GM23248 (cell line): ENCODE data around the gene NRCAM. TPM values are rescaled to one million over a fixed set of nuclear protein-coding genes. Genes with fewer than 3 reads are reported as not detected.
A peak's percentile ranks its signal among the peaks of the same experiment; 100 is the strongest.

Experiments used
- DNase-seq: peaks from one replicate; pipeline ENCODE4 v3.0.0-alpha.2; 2015
- H2AFZ ChIP-seq: fragments of 200-600 bp; sonication (generic); 2 replicates; pipeline ENCODE4 v1.6.1; 2016; ENCODE audit warnings: antibody characterized with exemption
- H3F3A ChIP-seq: fragments of 200-600 bp; sonication (generic); 2 replicates; pipeline ENCODE4 v1.6.1; 2016; ENCODE audit warnings: mild to moderate bottlenecking, antibody characterized with exemption, mixed run types; ENCODE audit not compliant: insufficient read depth
- H3K27ac ChIP-seq: fragments of 200-600 bp; sonication (generic); 2 replicates; pipeline ENCODE4 v1.5.1; 2016; ENCODE audit warnings: mild to moderate bottlenecking
- H3K27me3 ChIP-seq: fragments of 200-600 bp; sonication (generic); replicated peaks from 2 replicates; pipeline ENCODE4 v1.6.1; 2016; ENCODE audit warnings: mild to moderate bottlenecking; ENCODE audit not compliant: insufficient read depth
- H3K36me3 ChIP-seq: fragments of 200-600 bp; sonication (generic); 2 replicates; pipeline ENCODE4 v1.6.1; 2016; ENCODE audit warnings: low read depth, mild to moderate bottlenecking
- H3K4me1 ChIP-seq: fragments of 200-600 bp; sonication (generic); 2 replicates; pipeline ENCODE4 v1.6.1; 2016; ENCODE audit warnings: mild to moderate bottlenecking; ENCODE audit not compliant: insufficient read depth
- H3K4me2 ChIP-seq: fragments of 200-600 bp; sonication (generic); one replicate; pipeline ENCODE4 v1.6.1; 2016; ENCODE audit warnings: mild to moderate bottlenecking; ENCODE audit not compliant: unreplicated experiment
- H3K4me3 ChIP-seq: fragments of 200-600 bp; sonication (generic); 2 replicates; pipeline ENCODE4 v1.5.1; 2016; ENCODE audit warnings: mild to moderate bottlenecking
- H3K79me2 ChIP-seq: fragments of 200-600 bp; sonication (generic); 2 replicates; pipeline ENCODE4 v1.6.1; 2016; ENCODE audit warnings: mild to moderate bottlenecking; ENCODE audit not compliant: insufficient read depth
- H3K9ac ChIP-seq: fragments of 200-600 bp; sonication (generic); 2 replicates; pipeline ENCODE4 v1.6.1; 2016; ENCODE audit warnings: mild to moderate bottlenecking
- H3K9me2 ChIP-seq: fragments of 200-600 bp; sonication (generic); 2 replicates; pipeline ENCODE4 v1.6.1; 2016; ENCODE audit warnings: mixed run types, mild to moderate bottlenecking, moderate library complexity; ENCODE audit not compliant: insufficient read depth
- H3K9me3 ChIP-seq: fragments of 200-600 bp; sonication (generic); one replicate; pipeline ENCODE4 v1.6.1; 2017; ENCODE audit warnings: low read depth
- H4K20me1 ChIP-seq: fragments of 200-600 bp; sonication (generic); 2 replicates; pipeline ENCODE4 v1.6.0; 2016; ENCODE audit not compliant: insufficient read depth
- EZH2 ChIP-seq: fragments of 200-600 bp; sonication (generic); IDR thresholded peaks from 2 replicates; pipeline ENCODE4 v1.6.1; 2018; ENCODE audit warnings: antibody characterized with exemption, mild to moderate bottlenecking; ENCODE audit not compliant: insufficient read depth, poor library complexity, severe bottlenecking
- EZH2phosphoT487 ChIP-seq: fragments of 200-600 bp; sonication (generic); IDR thresholded peaks from 2 replicates; pipeline ENCODE4 v1.6.1; 2018; ENCODE audit warnings: antibody characterized with exemption, moderate library complexity, mild to moderate bottlenecking, low read depth; ENCODE audit not compliant: insufficient read depth
- WGBS, 2 experiments: methylation state at CpG; one replicate each; pipeline ENCODE4 v1.1.6; 2015 to 2017; ENCODE audit warnings: low lambda C conversion rate in 2 of 2, low coverage in 1 of 2; ENCODE audit errors: missing lambda C conversion rate in 2 of 2; 5-methylcytosine and 5-hydroxymethylcytosine counted together
- in situ Hi-C: fragments of 300-500 bp; cut with MboI; formaldehyde crosslinking; loops from 2 replicates; pipeline ENCODE4 v1.15.0; 2020
- polyA plus RNA-seq: library from polyadenylated mRNA; unstranded; fragments of >200 nt; fragmentation: Nextera tagmentation; extraction: Ambion mirVana; gene quantifications from 2 replicates; pipeline ENCODE4 v1.2.1, GENCODE V29; 2016
- total RNA-seq: library from RNA; depleted of rRNA; stranded (reverse); fragments of >200 nt; shearing (Covaris generic); gene quantifications from 2 replicates; pipeline ENCODE4 v1.2.3, GENCODE V29; 2014

NRCAM gene
- total and polyA plus RNA-seq, 2 experiments from 2014 or later, result 5.1 to 7.0 TPM

DNA sequence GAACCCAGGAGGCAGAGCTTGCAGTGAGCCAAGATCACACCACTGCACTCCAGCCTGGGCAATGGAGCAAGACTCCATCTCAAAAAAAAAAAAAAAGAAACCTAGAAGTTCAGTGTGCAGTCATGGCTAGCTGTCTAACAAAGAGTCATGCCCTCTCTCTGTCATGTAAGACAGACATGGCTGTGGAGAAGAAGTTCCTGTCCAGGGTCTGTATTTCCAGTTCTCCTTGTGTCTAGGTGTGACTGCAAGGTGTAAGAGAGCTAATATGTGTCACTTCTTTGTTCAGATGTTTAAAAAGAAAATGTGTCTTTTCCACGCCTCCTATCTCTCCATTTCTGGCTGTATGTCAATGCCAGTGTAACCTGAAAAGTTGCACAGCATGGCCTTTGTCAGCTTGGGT is 139.5 kb downstream of the NRCAM start:
- no peak overlapping the region for H3K4me3 ChIP-seq
- no peak overlapping the region for H3K4me2 ChIP-seq
- in situ Hi-C loops, result no loop called here
- peaks cover 5% of the 10 kb centered on the region; the same call in 1 of the 2 replicates for H3K4me1 ChIP-seq
- no peaks in the 10 kb centered on the region for H3K27me3 ChIP-seq
- WGBS, 2 experiments, result 77 to 100% methylated on average over 1 of the region's 1 CpG
- no peaks in the 10 kb centered on the region for H4K20me1 ChIP-seq
- DNase-seq, result no peak
- no peak overlapping the region for H3K27ac ChIP-seq
- 0 out of 2 replicates have a peak, but pooled peaks cover 4% of the 10 kb centered on the region for H3F3A ChIP-seq
- no peaks in the 10 kb centered on the region for H3K79me2 ChIP-seq
- TF ChIP-seq EZH2phosphoT487 (no peak), EZH2 (no peak)
- no peaks in the 10 kb centered on the region for H3K9me2 ChIP-seq
- H3K9ac ChIP-seq, result no peak overlapping the region
- no peak overlapping the region for H2AFZ ChIP-seq
- H3K36me3 ChIP-seq, result no peaks in the 10 kb centered on the region
- no peaks in the 10 kb centered on the region for H3K9me3 ChIP-seq

DNA sequence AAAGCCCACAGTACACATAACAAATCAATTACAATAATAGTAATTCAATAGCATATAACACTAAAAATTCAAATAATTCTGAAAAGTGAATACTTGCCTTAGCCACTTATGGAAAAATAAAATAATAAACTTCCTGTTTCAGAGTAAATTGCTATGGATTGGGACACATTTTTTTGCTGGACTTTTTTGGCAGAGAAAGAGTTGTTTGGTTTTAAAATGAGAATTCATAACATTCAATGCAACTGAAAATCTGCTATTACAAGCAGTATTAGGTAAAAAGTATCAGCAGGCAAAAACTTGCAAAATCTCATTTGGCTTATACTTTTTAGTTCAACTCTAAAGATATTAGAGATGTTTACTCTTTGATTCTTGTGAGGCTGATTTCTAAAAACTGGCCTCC is 141.7 kb downstream of the NRCAM start:
- H3K9ac ChIP-seq, result no peak overlapping the region
- H3K36me3 ChIP-seq, result no peaks in the 10 kb centered on the region
- in situ Hi-C loops, result no loop called here

DNA sequence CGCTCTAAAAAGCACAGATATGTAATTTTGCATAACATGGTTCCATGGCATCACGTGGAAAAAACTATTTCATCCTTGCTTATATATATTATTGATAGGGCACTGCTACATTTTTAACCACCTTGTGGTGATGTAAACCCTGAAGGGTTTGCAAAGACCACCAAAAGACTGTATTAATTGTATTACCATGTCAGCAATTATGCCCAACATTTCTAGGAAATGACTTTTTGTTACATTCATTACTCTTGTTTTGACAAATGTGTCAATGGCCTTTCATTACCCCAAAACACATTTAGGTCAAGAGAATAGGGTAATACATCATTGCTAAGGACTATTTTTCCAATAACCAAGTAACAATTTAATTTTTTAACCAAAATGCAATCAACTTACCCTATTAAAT is 142.2 kb downstream of the NRCAM start:
- Histone ChIP-seq H3K27ac (no peak overlapping the region), H2AFZ (no peak overlapping the region), H3K9ac (no peak overlapping the region), H3K4me2 (no peak overlapping the region), H3K4me3 (no peak overlapping the region), H3K79me2 (no peaks in the 10 kb centered on the region), H3K9me2 (no peaks in the 10 kb centered on the region), H3K9me3 (no peaks in the 10 kb centered on the region), H3F3A (peaks cover 22% of the 10 kb centered on the region), H3K27me3 (no peaks in the 10 kb centered on the region), H3K4me1 (peaks cover 32% of the 10 kb centered on the region), H4K20me1 (no peaks in the 10 kb centered on the region), H3K36me3 (no peaks in the 10 kb centered on the region)
- in situ Hi-C loops, result no loop called here
- TF ChIP-seq EZH2, result no peak
- no peak for TF ChIP-seq EZH2phosphoT487
- 81 to 89% methylated on average over 2 of the region's 2 CpGs for WGBS, 2 experiments
- DNase-seq, result no peak

More for the DNA sequence above, 141.7 kb downstream of the NRCAM start:
- no peaks in the 10 kb centered on the region for H3K9me3 ChIP-seq
- no peaks in the 10 kb centered on the region for H3K9me2 ChIP-seq
- peaks cover 17% of the 10 kb centered on the region for H3F3A ChIP-seq
- H3K27ac ChIP-seq, result no peak overlapping the region
- no peak overlapping the region for H2AFZ ChIP-seq
- H3K79me2 ChIP-seq, result no peaks in the 10 kb centered on the region
- no peak for DNase-seq
- no peaks in the 10 kb centered on the region for H4K20me1 ChIP-seq
- peaks cover 27% of the 10 kb centered on the region for H3K4me1 ChIP-seq
- H3K4me3 ChIP-seq, result no peak overlapping the region
- H3K4me2 ChIP-seq, result no peak overlapping the region
- TF ChIP-seq EZH2 (no peak), EZH2phosphoT487 (no peak)
- no peaks in the 10 kb centered on the region for H3K27me3 ChIP-seq

DNA sequence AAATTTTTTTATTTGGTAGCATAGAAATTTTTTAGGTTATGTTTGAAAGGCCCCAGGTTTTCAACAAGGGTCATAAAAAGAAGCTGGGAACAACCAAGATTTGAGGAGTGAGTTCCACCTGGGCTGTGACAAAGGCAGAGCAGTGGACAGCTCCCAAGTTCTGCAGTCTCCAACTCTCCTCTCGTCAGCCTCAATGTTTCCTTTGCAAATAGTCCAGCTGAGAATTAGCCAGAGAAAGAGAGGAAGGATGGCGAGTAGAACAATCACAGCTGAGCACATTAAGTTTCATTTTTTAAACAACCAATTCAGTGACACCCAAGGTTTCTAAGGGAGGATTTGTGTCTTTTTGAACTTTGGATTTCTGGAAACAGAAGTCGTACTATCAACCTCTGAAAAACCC is 143.2 kb downstream of the NRCAM start:
- H3K27ac ChIP-seq, result no peak overlapping the region
- in situ Hi-C loops, result no loop called here
- no peaks in the 10 kb centered on the region for H4K20me1 ChIP-seq
- H3K79me2 ChIP-seq, result no peaks in the 10 kb centered on the region
- H3K9ac ChIP-seq, result no peak overlapping the region
- no peak overlapping the region for H3K4me3 ChIP-seq
- no peaks in the 10 kb centered on the region for H3K9me2 ChIP-seq
- no peaks in the 10 kb centered on the region for H3K27me3 ChIP-seq
- peaks cover 31% of the 10 kb centered on the region for H3F3A ChIP-seq
- no peaks in the 10 kb centered on the region for H3K36me3 ChIP-seq
- no peak overlapping the region for H2AFZ ChIP-seq
- 23 to 26% methylated on average over 3 of the region's 3 CpGs for WGBS, 2 experiments
- H3K9me3 ChIP-seq, result no peaks in the 10 kb centered on the region
- no peak for TF ChIP-seq EZH2phosphoT487
- no peak for TF ChIP-seq EZH2
- H3K4me1 ChIP-seq, result peaks cover 42% of the 10 kb centered on the region
- H3K4me2 ChIP-seq, result no peak overlapping the region
- peak; percentile 17 for DNase-seq

DNA sequence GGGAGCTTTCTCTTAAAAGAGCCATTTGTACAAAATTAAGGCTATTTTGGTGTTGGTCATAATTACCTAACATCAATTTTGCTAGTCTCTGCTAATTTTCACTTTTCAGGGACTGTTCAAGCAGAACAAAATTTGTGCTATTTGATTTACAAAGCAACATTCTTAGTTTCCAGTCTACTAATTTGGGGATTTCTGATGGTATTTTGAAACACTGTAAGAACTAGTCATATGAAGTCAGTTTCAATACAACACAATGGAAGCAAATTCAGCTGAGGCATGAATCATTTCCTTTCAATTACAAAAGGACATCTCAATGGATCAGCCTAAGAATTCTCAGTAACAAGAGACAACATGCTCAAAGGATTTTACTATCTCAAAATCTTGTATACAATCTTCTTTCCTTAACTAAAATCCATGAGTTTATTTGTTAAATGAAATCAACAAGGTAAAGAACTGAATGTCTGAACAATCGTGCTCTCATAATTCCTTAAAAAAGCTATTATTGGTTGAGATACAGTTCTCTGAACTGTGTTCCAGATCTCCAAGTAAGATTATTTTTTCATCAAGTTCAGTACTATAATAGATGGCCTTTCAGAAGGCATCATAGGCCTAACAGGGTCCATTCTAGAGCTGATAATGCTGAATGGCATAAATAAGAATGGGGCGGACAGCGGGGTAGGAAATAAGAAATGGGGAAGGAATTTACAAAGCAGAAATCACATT is 144.6 kb downstream of the NRCAM start:
- Histone ChIP-seq H3K9ac (no peak overlapping the region), H3K9me2 (no peaks in the 10 kb centered on the region), H3K4me1 (peaks cover 46% of the 10 kb centered on the region), H4K20me1 (no peaks in the 10 kb centered on the region), H3K9me3 (no peaks in the 10 kb centered on the region), H3K4me3 (no peak overlapping the region), H3K27ac (peak overlapping the region; percentile 51), H3K79me2 (no peaks in the 10 kb centered on the region), H2AFZ (no peak overlapping the region), H3F3A (peaks cover 40% of the 10 kb centered on the region), H3K27me3 (no peaks in the 10 kb centered on the region), H3K36me3 (no peaks in the 10 kb centered on the region), H3K4me2 (peak overlapping the region; percentile 13)
- WGBS, 2 experiments, result 76 to 78% methylated on average over 3 of the region's 3 CpGs
- no peak for TF ChIP-seq EZH2phosphoT487
- DNase-seq, result peak; percentile 68
- in situ Hi-C loops, result no loop called here
